Gastroesophageal sphincter (tissue), 3 donors: ENCODE measurements around the gene FAM107A.

Experiments
- CTCF ChIP-seq, 4 experiments: fragments of 200-600 bp in 2 of 4; fragments of 450-650 bp in 2 of 4; sonication (generic) in 1 of 4; IDR thresholded peaks; one replicate each; pipeline ENCODE4 v1.5.1; 2017 to 2019; ENCODE audit warnings: antibody characterized with exemption in 4 of 4, mild to moderate bottlenecking in 2 of 4, moderate library complexity in 2 of 4
- POLR2A ChIP-seq, 2 donors: fragments of 450-650 bp; IDR thresholded peaks; one replicate each; pipeline ENCODE4 v1.6.1; 2017; ENCODE audit warnings: antibody characterized with exemption in 2 of 2, mild to moderate bottlenecking in 2 of 2, moderate library complexity in 1 of 2
- POLR2AphosphoS5 ChIP-seq: sonication (generic); formaldehyde crosslinking; IDR thresholded peaks from one replicate; pipeline ENCODE4 v1.6.1; 2017; ENCODE audit warnings: antibody characterized with exemption

DNA sequence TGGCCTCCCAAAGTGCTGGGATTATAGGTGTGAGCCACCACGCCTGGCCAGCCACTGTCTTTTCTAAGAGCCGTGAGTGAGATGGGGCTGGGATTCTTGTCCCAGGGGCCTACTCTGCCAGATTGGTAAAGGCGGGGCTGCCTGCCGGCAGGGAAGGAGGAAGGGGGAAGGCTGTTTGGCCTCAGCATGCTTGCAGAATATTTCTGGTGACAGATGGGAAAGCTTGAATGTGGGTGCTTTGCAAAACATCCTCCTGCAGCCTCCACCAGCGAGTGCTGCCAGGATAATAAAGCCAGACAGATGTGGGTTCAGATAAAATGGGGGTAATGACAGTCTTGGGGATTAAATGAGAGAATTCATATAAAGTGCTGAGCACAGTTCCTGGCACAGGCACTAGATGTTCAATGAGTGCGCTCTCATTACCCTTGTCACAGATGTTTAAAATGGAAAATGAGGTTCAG, 20.4 kb downstream of the FAM107A start:
- TF ChIP-seq POLR2A (IDR thresholded peaks at IDR 0.05) (no peak), CTCF (IDR thresholded peaks at IDR 0.05) (no peak), POLR2AphosphoS5 (no peak)
